ENCODE measurements around the gene PPM1F.

PPM1F gene

GRCh38 chr22:21971858-21972275, 19.2 kb upstream of the PPM1F start:
- H3K4me3 ChIP-seq (ENCODE audit: control insufficient read depth, low read depth, low read length) = no peak overlapping the region
- no peak for DNase-seq (ENCODE audit: low read depth)
- no peak for TF ChIP-seq CTCF (IDR thresholded peaks at IDR 0.05; ENCODE audit: control insufficient read depth, insufficient read depth, low read depth, low read length, missing control alignments)

GRCh38 chr22:21970800-21971617, 18.4 kb upstream of the PPM1F start:
- DNase-seq (ENCODE audit: low read depth) = no peak
- H3K4me3 ChIP-seq (ENCODE audit: control insufficient read depth, low read depth, low read length) = no peak overlapping the region
- no peak for TF ChIP-seq CTCF (IDR thresholded peaks at IDR 0.05; ENCODE audit: control insufficient read depth, insufficient read depth, low read depth, low read length, missing control alignments)

DNA sequence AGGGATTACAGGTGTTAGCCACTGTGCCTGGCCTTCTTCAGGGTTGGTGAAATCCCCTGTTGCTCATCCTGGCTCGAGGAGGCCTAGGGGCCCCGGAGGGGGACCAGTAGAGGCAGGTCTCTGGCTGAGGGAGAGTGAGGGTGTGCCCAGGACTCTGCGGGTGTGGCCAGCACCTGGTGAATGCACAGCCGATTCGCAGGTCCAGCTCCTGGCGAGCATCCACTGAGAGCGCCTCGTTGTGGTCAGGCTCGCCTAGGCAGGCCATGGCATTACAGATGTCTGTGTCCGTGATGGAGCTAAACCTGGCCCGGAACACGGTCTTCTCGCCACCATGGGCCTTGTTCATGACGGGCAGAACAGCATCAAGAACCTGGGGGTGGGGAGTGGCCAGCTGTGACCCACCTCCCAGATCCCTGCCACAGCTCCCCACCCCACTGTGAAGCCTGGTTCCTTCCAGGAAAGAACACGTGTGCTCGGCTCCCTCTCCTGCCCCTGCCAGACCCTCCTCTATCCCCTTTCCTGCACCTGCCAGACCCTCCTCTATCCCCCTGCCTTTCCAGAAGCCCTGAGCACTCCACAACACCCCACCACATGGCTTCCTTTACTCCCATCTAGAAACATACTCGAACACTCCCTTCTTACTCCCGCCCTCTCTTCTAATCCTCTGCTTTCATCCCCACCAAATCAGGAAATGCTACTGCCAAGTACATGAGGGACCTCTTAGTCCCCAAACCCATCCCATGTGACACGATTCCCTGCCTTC, 17.6 kb upstream of the PPM1F start:
- H3K4me3 ChIP-seq (ENCODE audit: control insufficient read depth, low read depth, low read length) = no peak overlapping the region
- no peak for TF ChIP-seq CTCF (IDR thresholded peaks at IDR 0.05; ENCODE audit: control insufficient read depth, insufficient read depth, low read depth, low read length, missing control alignments)
- DNase-seq (ENCODE audit: low read depth) = no peak

- no peak for DNase-seq (ENCODE audit: low read depth)
- no peak overlapping the region for H3K4me3 ChIP-seq (ENCODE audit: control insufficient read depth, low read depth, low read length)
These were observed 15.9 kb upstream of the PPM1F start for GRCh38 chr22:21968452-21969129.

GRCh38 chr22:21967693-21968271, 15.1 kb upstream of the PPM1F start:
- H3K4me3 ChIP-seq (ENCODE audit: control insufficient read depth, low read depth, low read length) = no peak overlapping the region
- TF ChIP-seq CTCF (IDR thresholded peaks at IDR 0.05; ENCODE audit: control insufficient read depth, insufficient read depth, low read depth, low read length, missing control alignments) = no peak
- no peak for DNase-seq (ENCODE audit: low read depth)

More at GRCh38 chr22:21968452-21969129, 15.9 kb upstream of the PPM1F start:
- TF ChIP-seq CTCF (IDR thresholded peaks at IDR 0.05; ENCODE audit: control insufficient read depth, insufficient read depth, low read depth, low read length, missing control alignments) = no peak
